Liver (tissue), 3 donors: Measurements from ENCODE around the gene ATP5MC2.

ENCODE experiments used
- ATF3 ChIP-seq: IDR thresholded peaks from 2 replicates; pipeline ENCODE4 v1.6.1; 2016; ENCODE audit warnings: antibody characterized with exemption
- CTCF ChIP-seq: fragments of 150-350 bp; IDR thresholded peaks from 2 replicates; pipeline ENCODE4 v1.5.1; 2017; ENCODE audit warnings: improper control_type of control experiment, low read depth, low read length; ENCODE audit not compliant: missing input control
- EGR1 ChIP-seq, 2 donors: IDR thresholded peaks; 2 replicates each; pipeline ENCODE4 v1.6.1; 2016 to 2018; ENCODE audit warnings: antibody characterized with exemption in 2 of 2, low read depth in 2 of 2
- FOXA2 ChIP-seq: IDR thresholded peaks from 2 replicates; pipeline ENCODE4 v1.6.1; 2016; ENCODE audit warnings: antibody characterized with exemption
- JUND ChIP-seq, 2 donors: IDR thresholded peaks; 2 replicates each; pipeline ENCODE4 v1.6.1; 2016; ENCODE audit warnings: antibody characterized with exemption in 2 of 2
- RAD21 ChIP-seq, 2 donors: IDR thresholded peaks; 2 replicates each; pipeline ENCODE4 v1.6.1; 2016; ENCODE audit warnings: antibody characterized with exemption in 2 of 2, mild to moderate bottlenecking in 2 of 2
- SP1 ChIP-seq: IDR thresholded peaks from 2 replicates; pipeline ENCODE4 v1.6.1; 2018; ENCODE audit warnings: antibody characterized with exemption, mild to moderate bottlenecking
- donor health status: healthy.
- donor health status: healthy.

GRCh38 chr12:53698948-53699677 lies 23.2 kb upstream of the ATP5MC2 start:
- TF ChIP-seq FOXA2 (no peak), EGR1 (IDR thresholded peaks at IDR 0.05; ENCODE audit: low read depth in 2 of 2) (no peak), CTCF (no peak), ATF3 (no peak), SP1 (no peak), RAD21 (IDR thresholded peaks at IDR 0.05) (no peak), JUND (IDR thresholded peaks at IDR 0.05) (no peak)
